HUES48 (cell line): ENCODE data around the gene SMCHD1.
"Not testable (repeated sequence)": the region's sequence is repeated elsewhere in the genome, so short reads cannot be mapped to it uniquely, and the experiment has no call there.

ENCODE experiments used
- H3K27ac ChIP-seq: one replicate; pipeline ENCODE4 v1.7.0; 2013; ENCODE audit warnings: low read depth, low read length, inconsistent platforms
- H3K27me3 ChIP-seq: 2 replicates; pipeline ENCODE4 v1.6.1; 2013; ENCODE audit warnings: mild to moderate bottlenecking, low read length; ENCODE audit not compliant: control insufficient read depth, insufficient read depth
- H3K36me3 ChIP-seq: 2 replicates; pipeline ENCODE4 v1.6.1; 2013; ENCODE audit warnings: low read length; ENCODE audit not compliant: control insufficient read depth, insufficient read depth
- H3K4me1 ChIP-seq: 2 replicates; pipeline ENCODE4 v1.6.1; 2013; ENCODE audit warnings: mild to moderate bottlenecking, low read length; ENCODE audit not compliant: control insufficient read depth, insufficient read depth
- H3K4me3 ChIP-seq: 2 replicates; pipeline ENCODE4 v1.5.1; 2013; ENCODE audit warnings: mild to moderate bottlenecking, low read depth, low read length
- H3K9ac ChIP-seq: 2 replicates; pipeline ENCODE4 v1.6.1; 2013; ENCODE audit warnings: mild to moderate bottlenecking, low read depth, low read length, moderate library complexity
- H3K9me3 ChIP-seq: 2 replicates; pipeline ENCODE4 v1.6.1; 2013; ENCODE audit warnings: low read length; ENCODE audit not compliant: control insufficient read depth, insufficient read depth

Gene SMCHD1

GRCh38 chr18:2840521-2840920 lies 185.0 kb downstream of the SMCHD1 start:
- Histone ChIP-seq H3K4me1 (no peaks in the 10 kb centered on the region), H3K36me3 (no peaks in the 10 kb centered on the region), H3K9me3 (no peaks in the 10 kb centered on the region), H3K9ac (no peak overlapping the region), H3K4me3 (no peak overlapping the region), H3K27ac (no peak overlapping the region), H3K27me3 (peaks cover 31% of the 10 kb centered on the region)

DNA sequence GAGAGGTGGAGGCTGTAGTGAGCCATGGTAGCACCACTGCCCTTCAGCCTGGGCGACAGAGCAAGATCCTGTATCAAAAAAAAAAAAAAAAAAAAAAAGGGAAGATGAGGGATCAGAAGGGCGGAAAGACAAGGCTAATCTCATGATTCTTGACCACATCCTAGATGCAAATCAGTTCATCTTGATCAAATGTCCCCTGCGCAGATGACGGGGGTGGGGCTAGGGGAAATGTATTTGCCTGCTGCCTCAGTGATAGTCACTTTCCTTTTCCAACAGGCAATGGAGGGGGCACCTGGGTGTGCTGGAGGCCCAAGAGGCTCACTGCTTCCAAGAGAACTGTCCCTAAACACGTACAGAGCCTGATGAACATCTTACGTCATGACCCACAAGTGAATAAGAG lies 187.6 kb downstream of the SMCHD1 start:
- Histone ChIP-seq H3K36me3 (no peaks in the 10 kb centered on the region), H3K27me3 (peaks cover 54% of the 10 kb centered on the region)

DNA sequence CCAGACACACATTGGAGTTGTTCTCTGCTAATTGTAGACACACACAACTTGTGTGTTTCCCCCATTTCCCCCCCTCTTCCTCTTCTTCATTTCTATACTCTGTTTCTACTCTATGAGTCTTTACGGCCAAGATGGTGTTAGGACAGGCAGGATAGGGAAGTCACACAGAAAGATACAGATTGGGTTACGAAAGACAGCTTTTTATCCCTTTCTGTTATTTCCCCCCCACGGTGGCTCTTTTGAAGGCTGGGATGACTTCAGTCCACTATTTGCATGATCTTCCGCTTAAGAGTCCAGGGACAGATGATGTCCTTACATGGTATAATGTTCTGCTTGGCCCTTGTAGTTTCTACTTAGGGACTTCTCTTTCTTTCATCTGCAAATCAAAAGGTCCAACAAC lies 189.6 kb downstream of the SMCHD1 start:
- Histone ChIP-seq H3K27ac (no peak overlapping the region), H3K27me3 (peaks cover 71% of the 10 kb centered on the region), H3K4me1 (peaks cover 4% of the 10 kb centered on the region), H3K4me3 (no peak overlapping the region), H3K9ac (no peak overlapping the region), H3K9me3 (no peaks in the 10 kb centered on the region), H3K36me3 (no peaks in the 10 kb centered on the region)

More for the DNA sequence above, 187.6 kb downstream of the SMCHD1 start:
- Histone ChIP-seq H3K9ac (no peak overlapping the region), H3K9me3 (no peaks in the 10 kb centered on the region), H3K4me3 (no peak overlapping the region), H3K4me1 (peaks cover 4% of the 10 kb centered on the region), H3K27ac (no peak overlapping the region)

GRCh38 chr18:2846636-2847316 lies 191.2 kb downstream of the SMCHD1 start, which contains the start of gene EMILIN2:
TSS of gene EMILIN2 (plus strand) at chr18:2847006. CDS start at chr18:2847189, 183 bp downstream.
- Histone ChIP-seq H3K27ac (peak within 1 kb of the TSS; percentile 75), H3K9me3 (no peaks in the 10 kb centered on the region), H3K4me1 (peaks cover 4% of the 10 kb centered on the region), H3K9ac (peak within 1 kb of the TSS; percentile 55), H3K27me3 (peaks cover 68% of the 10 kb centered on the region), H3K36me3 (no peaks in the 10 kb centered on the region), H3K4me3 (peak within 1 kb of the TSS; percentile 75)

DNA sequence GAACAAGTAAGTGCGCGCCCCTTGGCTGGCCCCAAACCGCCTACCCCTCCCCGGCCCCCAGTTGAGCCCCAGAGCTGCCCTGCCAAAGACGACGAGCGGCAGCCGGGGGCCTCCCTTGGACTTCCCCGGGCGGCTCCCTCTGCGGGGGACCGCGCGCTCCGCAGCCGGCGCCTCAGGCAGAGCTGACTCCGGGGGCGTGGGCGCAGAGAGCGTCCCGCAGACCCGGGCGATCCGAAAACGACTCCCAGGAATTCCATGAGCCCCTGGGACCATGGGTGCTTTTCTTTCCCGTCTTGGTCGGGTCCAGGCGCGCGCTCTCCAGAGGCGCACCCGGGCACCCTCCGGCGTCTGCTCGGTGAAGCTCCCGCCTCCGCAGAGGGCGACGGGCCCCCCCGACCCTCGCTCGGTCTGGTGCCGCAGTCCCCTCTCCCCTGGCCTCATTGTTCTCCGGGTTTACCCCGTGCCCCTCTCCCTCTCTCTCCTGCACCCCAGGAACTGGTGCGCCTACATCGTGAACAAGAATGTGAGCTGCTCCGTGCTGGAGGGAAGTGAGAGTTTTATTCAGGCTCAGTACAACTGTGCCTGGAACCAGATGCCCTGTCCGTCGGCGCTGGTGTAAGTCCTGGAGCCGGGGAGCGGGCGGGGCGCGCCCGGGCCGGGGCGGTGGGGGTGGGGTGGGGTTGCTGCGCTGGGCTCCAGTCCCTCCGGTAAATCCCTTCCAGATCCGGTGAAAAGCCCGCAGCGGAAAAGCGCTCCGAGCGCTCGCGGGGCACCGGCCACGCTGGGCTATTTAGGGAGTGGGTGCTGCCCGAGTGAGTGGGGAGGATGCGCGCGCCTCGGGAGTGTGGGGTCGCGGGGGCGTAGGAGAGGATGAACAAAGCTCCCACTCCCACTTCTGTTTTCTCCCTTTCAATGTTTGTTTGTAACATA lies 192.1 kb downstream of the SMCHD1 start:
- peak overlapping the region; percentile 75 for H3K4me3 ChIP-seq
- H3K27me3 ChIP-seq: peaks cover 67% of the 10 kb centered on the region

DNA sequence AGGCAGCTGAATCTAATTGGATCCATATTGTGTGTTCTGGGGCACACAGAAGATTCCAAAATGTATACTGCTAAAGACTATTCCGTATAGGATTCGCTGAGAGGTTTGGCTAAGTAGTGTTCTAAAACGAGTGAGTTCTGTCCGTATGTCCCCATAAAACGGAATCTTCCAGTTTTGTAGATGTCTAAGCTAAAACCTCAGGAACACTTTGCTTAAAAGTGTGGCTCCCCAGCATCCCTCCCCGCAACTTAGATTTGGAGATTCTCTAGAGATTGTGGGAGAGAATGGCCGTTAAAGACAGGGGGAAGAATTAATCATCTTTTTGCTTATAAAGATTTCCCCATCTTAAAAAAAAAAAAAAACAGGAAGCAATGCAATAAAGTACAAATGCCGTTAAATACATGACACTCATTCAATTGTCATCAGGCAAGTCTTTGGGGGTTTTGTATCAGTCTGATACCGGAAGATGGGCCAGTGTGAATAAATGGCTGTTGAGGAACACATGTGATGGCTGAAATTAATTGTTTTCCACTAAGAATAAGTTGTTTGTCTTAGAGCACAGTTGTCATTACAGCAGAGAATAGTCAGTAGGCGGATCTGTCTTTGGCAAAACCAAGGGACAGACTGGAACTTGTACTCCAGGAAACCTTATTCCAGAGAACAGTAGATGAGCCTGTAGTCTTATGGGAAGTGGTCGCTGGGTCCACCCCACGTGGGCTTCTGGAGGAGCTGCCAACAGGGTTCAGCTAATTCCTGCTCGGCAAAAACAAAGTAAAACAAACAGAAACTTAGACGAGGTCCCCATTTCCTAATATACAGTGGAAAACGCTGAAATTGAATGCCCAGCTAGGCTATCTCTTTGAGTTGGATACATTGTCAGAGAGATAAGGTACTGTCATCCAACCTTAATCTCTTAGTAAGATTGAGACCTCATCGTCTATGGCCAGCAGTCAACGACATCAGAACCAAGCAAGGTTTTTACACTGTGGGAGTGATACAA lies 193.0 kb downstream of the SMCHD1 start:
- H3K9ac ChIP-seq: no peak overlapping the region
- H3K27ac ChIP-seq: no peak overlapping the region
- H3K4me1 ChIP-seq: peaks cover 4% of the 10 kb centered on the region
- H3K27me3 ChIP-seq: peaks cover 60% of the 10 kb centered on the region
- no peaks in the 10 kb centered on the region for H3K36me3 ChIP-seq
- peak overlapping the region; percentile 75 for H3K4me3 ChIP-seq
- no peaks in the 10 kb centered on the region for H3K9me3 ChIP-seq

More for the DNA sequence above, 192.1 kb downstream of the SMCHD1 start:
- Histone ChIP-seq H3K9ac (peak overlapping the region; percentile 55), H3K9me3 (no peaks in the 10 kb centered on the region), H3K4me1 (peaks cover 4% of the 10 kb centered on the region), H3K36me3 (no peaks in the 10 kb centered on the region), H3K27ac (peak overlapping the region; percentile 33)

DNA sequence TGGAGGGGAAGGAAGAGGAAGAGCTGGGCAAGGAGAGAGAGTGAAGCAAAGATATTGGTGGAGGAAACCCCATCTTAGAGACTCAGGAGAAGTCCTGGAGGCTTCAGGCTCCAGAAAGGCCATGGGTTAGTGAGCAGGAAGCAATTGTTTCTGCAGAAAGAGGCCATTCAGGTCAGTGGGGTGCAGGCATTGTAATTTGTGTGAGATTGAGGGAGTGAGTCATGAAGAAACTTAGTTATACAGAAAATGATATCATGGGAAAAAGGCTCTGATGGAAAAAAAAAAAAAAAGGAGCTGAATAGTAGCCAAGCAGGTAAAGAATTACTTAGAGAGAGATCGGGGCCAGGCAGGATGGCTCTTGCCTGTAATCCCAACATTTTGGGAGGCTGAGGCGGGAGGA lies 195.3 kb downstream of the SMCHD1 start:
- Histone ChIP-seq H3K27me3 (peaks cover 38% of the 10 kb centered on the region), H3K4me3 (no peak overlapping the region), H3K36me3 (no peaks in the 10 kb centered on the region), H3K9ac (no peak overlapping the region), H3K9me3 (no peaks in the 10 kb centered on the region), H3K4me1 (peaks cover 4% of the 10 kb centered on the region), H3K27ac (no peak overlapping the region)

DNA sequence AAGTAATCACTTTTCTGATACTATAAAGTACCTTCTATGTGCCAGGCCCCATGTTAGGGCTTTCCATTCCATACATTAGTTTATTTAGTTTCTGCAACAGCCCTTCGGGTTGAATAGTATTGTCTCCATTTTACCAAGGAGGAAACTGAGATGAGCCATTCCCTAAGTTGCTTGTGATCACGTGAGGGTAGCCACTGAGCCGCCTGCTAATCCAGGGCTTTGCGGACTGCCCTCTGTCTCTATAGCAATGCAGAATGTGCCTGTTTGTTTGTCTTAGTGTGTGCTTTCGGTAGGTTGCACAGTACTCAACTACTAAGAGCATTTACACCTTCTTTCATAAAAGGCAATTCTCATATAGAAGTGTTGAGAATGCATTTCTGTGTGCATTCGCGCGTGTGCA lies 196.2 kb downstream of the SMCHD1 start:
- peaks cover 28% of the 10 kb centered on the region for H3K27me3 ChIP-seq
- H3K9me3 ChIP-seq: no peaks in the 10 kb centered on the region
- H3K4me3 ChIP-seq: no peak overlapping the region
- H3K27ac ChIP-seq: no peak overlapping the region
- H3K4me1 ChIP-seq: no peaks in the 10 kb centered on the region
- H3K9ac ChIP-seq: no peak overlapping the region
- no peaks in the 10 kb centered on the region for H3K36me3 ChIP-seq

DNA sequence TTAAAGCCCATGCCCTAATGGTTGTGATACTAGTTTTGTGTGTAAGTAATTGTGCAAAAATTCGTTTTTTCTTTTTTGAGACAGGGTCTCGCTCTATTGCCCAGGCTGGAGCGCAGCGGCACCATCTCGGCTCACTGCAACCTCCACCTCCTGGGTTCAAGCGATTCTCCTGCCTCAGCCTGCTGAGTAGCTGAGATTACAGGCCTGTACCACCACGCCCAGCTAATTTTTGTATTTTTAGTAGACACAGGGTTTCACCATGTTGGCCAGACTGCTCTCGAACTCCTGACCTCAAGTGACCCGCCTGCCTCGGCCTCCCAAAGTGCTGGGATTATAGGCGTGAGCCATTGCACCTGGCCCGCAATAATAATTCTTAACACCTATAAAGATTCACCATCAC lies 196.9 kb downstream of the SMCHD1 start:
- not testable (repeated sequence) for H3K36me3 ChIP-seq

GRCh38 chr18:2853173-2853925 lies 197.8 kb downstream of the SMCHD1 start:
- Histone ChIP-seq H3K9ac (no peak overlapping the region), H3K36me3 (no peaks in the 10 kb centered on the region), H3K27ac (no peak overlapping the region), H3K27me3 (peaks cover 15% of the 10 kb centered on the region), H3K9me3 (no peaks in the 10 kb centered on the region), H3K4me1 (no peaks in the 10 kb centered on the region), H3K4me3 (no peak overlapping the region)

More for the DNA sequence above, 196.9 kb downstream of the SMCHD1 start:
- H3K9ac ChIP-seq, H3K27ac ChIP-seq, H3K9me3 ChIP-seq, H3K4me1 ChIP-seq, H3K4me3 ChIP-seq: not testable (repeated sequence)
- H3K27me3 ChIP-seq: peaks cover 23% of the 10 kb centered on the region
